Activated effector memory CD4-positive, alpha-beta T cell treated with anti-CD3 and anti-CD28 coated beads, Interleukin-2, amount 50 U/mL, for 16 hours (primary cell): ENCODE results near the gene KLHL6.
"Not testable (repeated sequence)": the region's sequence is repeated elsewhere in the genome, so short reads cannot be mapped to it uniquely, and the experiment has no call there.

ENCODE experiments used
- DNase-seq: peaks from one replicate; pipeline ENCODE4 v3.0.0-alpha.2; 2020

The KLHL6 gene

GRCh38 chr3:183443395-183444385, 111.8 kb downstream of the KLHL6 start:
- DNase-seq = no peak

GRCh38 chr3:183442994-183443393, 112.5 kb downstream of the KLHL6 start:
- DNase-seq = no peak

- not testable (repeated sequence) for DNase-seq
These were observed 115.0 kb downstream of the KLHL6 start for GRCh38 chr3:183440521-183440920.

- no peak for DNase-seq
These were observed 116.0 kb downstream of the KLHL6 start for GRCh38 chr3:183439515-183439914.

- no peak for DNase-seq
These were observed 116.8 kb downstream of the KLHL6 start for GRCh38 chr3:183438735-183439134.

GRCh38 chr3:183437666-183438564, 117.6 kb downstream of the KLHL6 start:
- DNase-seq = no peak
